ENCODE data around the gene DNAJC22. TPM values are rescaled to one million over a fixed set of nuclear protein-coding genes. Genes with fewer than 3 reads are reported as not detected.

The DNAJC22 gene
- total and polyA plus RNA-seq, 9 of the 15 experiments (the other 6 are each of a cell fraction or from before 2014, with no cell fraction given), result 0.10 to 1.2 (median 0.47) TPM

DNA sequence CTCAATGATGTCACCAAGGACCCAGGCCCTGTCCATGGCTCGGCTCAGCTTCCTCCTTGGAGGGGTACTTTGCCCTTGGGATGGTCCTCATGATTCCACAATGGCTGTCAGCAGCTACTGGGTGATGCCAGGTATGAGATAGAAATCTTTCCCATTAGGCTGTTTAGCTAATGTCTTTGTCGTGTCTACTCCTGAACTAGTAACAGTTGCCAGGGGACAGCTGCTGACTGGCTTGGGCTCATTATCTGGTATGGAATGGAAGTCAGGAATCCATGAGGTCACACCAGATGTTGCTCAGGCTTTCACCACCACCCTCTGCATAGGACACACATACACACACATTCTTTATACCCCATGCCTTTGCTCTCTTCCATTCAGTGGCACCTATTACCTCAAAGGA lies 42.5 kb upstream of the DNAJC22 start:
- WGBS (ENCODE audit: insufficient coverage, low coverage, missing lambda C conversion rate), result 43% methylated on average over 2 of the region's 2 CpGs
- no peak for FAIRE-seq
- H3K4me2 ChIP-seq (ENCODE audit: insufficient read depth, low read length), result no peak overlapping the region
- ChIA-PET CTCF (ENCODE audit: low intra/inter-chr PET ratio) (no interaction called here), POLR2A (interaction anchor here (0.6 to 3.9 kb wide), 12 partner anchors 8 to 667 kb away, joined by 3 to 21 read pairs (median 3); partner anchors contain the start of gene TROAP)
- no peak overlapping the region for H3K4me3 ChIP-seq
- no peaks in the 10 kb centered on the region for H3K36me3 ChIP-seq (ENCODE audit: control insufficient read depth, insufficient read depth, low read length)
- TF ChIP-seq, protein P1, sequence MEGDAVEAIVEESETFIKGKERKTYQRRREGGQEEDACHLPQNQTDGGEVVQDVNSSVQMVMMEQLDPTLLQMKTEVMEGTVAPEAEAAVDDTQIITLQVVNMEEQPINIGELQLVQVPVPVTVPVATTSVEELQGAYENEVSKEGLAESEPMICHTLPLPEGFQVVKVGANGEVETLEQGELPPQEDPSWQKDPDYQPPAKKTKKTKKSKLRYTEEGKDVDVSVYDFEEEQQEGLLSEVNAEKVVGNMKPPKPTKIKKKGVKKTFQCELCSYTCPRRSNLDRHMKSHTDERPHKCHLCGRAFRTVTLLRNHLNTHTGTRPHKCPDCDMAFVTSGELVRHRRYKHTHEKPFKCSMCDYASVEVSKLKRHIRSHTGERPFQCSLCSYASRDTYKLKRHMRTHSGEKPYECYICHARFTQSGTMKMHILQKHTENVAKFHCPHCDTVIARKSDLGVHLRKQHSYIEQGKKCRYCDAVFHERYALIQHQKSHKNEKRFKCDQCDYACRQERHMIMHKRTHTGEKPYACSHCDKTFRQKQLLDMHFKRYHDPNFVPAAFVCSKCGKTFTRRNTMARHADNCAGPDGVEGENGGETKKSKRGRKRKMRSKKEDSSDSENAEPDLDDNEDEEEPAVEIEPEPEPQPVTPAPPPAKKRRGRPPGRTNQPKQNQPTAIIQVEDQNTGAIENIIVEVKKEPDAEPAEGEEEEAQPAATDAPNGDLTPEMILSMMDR (IDR thresholded peaks at IDR 0.05 in 2 of 3, conservative IDR thresholded peaks at IDR 0.05 in 1 of 3; ENCODE audit: insufficient read depth in 2 of 3, low read depth in 1 of 3, low read length in 3 of 3), result 0 out of 6 replicates have a peak, but pooled peaks of 1 of the 3 experiments have one; percentile 6
- TF ChIP-seq ZNF76 (CRISPR knock-in tag; IDR thresholded peaks at IDR 0.05; ENCODE audit: borderline replicate concordance) (no peak), ZBTB7A (IDR thresholded peaks at IDR 0.05; ENCODE audit: borderline replicate concordance, control insufficient read depth, low read depth, low read length) (no peak), NFIX (CRISPR knock-in tag; IDR thresholded peaks at IDR 0.05; ENCODE audit: low read depth) (no peak), ZNF175 (CRISPR knock-in tag; IDR thresholded peaks at IDR 0.05; ENCODE audit: low read depth) (peak; percentile 34; the same call in 1 of the 2 replicates), ATF7 (IDR thresholded peaks at IDR 0.05) (peak; percentile 44; the same call in 1 of the 2 replicates), SP2 (IDR thresholded peaks at IDR 0.05; ENCODE audit: extremely low read depth, low read depth, low read length, poor library complexity, severe bottlenecking) (no peak)
- TF ChIP-seq, protein P2, sequence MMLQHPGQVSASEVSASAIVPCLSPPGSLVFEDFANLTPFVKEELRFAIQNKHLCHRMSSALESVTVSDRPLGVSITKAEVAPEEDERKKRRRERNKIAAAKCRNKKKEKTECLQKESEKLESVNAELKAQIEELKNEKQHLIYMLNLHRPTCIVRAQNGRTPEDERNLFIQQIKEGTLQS (IDR thresholded peaks at IDR 0.05), result peak; percentile 61
- TF ChIP-seq, protein P2 (CRISPR knock-in tag; conservative IDR thresholded peaks at IDR 0.05), result no peak
- peak overlapping the region; percentile 36; the same call in 1 of the 2 replicates for H2AFZ ChIP-seq (ENCODE audit: low read depth, low read length)
- BruUV-seq (replicated peaks), result no TSS peak
- H4K20me1 ChIP-seq (replicated peaks; ENCODE audit: control insufficient read depth, insufficient read depth, low read length), result no peaks in the 10 kb centered on the region
- in situ Hi-C loops (cut with MboI) (no loop called here), intact Hi-C loops (cut with micrococcal nuclease) (no loop called here)
- no peak overlapping the region for H3K27ac ChIP-seq (ENCODE audit: extremely low read depth, low read depth, low read length)
- peak; percentile 48; the same call in 2 of the 3 replicates for ATAC-seq
- no peaks in the 10 kb centered on the region for H3K9me3 ChIP-seq (replicated peaks; ENCODE audit: control insufficient read depth, insufficient read depth, low read depth, low read length)
- no peaks in the 10 kb centered on the region for H3K79me2 ChIP-seq (ENCODE audit: control insufficient read depth, insufficient read depth, low read length)
- H3K9ac ChIP-seq (ENCODE audit: insufficient read depth in 1 of 2, low read depth in 2 of 2, low read length in 2 of 2), result no peak overlapping the region
- no peaks in the 10 kb centered on the region for H3K9me1 ChIP-seq (ENCODE audit: control insufficient read depth, insufficient read depth, low read length)
- peak in 1 of 4 experiments; percentile 6 for DNase-seq (ENCODE audit: extremely low read depth in 1 of 4, low spot score in 3 of 4)
- H3K4me1 ChIP-seq (replicated peaks in 1 of 2; ENCODE audit: control insufficient read depth in 2 of 2, insufficient read depth in 2 of 2, low read length in 2 of 2), result peaks cover 13 to 23% of the 10 kb centered on the region in 2 experiments; a peak in 4 of 5 replicates
- no peaks in the 10 kb centered on the region for H3K27me3 ChIP-seq (ENCODE audit: control insufficient read depth in 2 of 2, insufficient read depth in 2 of 2, low read length in 2 of 2)
